GM21526 (cell line): ENCODE data around the gene LCN10.
"Not testable (repeated sequence)": the region's sequence is repeated elsewhere in the genome, so short reads cannot be mapped to it uniquely, and the experiment has no call there.

ENCODE experiments used
- ATAC-seq: cut with Tn5 transposase; IDR thresholded peaks from one replicate; pipeline ENCODE4 v1.9.1; 2021; ENCODE audit warnings: moderate library complexity; ENCODE audit not compliant: unreplicated experiment, low FRiP score

The LCN10 gene

DNA sequence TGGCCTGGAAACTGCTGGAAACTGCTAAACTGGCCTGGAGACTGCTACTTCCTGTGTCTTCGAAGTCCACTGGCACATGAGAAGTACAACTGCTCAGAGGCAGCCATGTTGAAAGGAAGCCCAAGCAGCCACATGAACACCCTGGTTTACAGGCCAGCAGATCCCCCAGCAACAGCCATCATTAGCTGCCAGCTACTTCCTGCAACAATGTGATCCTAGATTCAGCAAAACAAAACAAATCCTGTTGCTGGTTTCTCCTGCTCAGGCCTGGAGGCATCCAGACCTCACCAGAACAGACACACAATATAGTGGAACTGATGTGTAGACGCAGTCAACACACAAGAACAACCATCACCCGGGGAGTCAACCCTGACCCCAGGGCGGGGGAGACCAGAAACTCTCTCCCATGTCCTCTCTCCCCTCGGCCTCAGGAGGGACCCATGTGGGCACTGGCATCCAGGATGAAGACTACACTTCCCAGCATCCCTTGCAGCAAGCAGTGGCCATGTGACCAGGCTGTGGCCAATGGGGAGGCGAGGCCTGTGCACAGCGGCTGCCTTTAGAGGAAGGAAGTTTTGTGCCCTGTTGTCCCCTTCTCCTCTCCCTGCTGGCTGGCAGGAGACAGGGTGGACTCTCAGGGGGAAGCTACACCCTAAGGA lies 30.8 kb upstream of the LCN10 start:
- no peak for ATAC-seq

GRCh38 chr9:136771907-136772415 lies 29.2 kb upstream of the LCN10 start:
- no peak for ATAC-seq

GRCh38 chr9:136769710-136770191 lies 27.0 kb upstream of the LCN10 start:
- no peak for ATAC-seq

GRCh38 chr9:136766410-136767120 lies 23.8 kb upstream of the LCN10 start:
- not testable (repeated sequence) for ATAC-seq

DNA sequence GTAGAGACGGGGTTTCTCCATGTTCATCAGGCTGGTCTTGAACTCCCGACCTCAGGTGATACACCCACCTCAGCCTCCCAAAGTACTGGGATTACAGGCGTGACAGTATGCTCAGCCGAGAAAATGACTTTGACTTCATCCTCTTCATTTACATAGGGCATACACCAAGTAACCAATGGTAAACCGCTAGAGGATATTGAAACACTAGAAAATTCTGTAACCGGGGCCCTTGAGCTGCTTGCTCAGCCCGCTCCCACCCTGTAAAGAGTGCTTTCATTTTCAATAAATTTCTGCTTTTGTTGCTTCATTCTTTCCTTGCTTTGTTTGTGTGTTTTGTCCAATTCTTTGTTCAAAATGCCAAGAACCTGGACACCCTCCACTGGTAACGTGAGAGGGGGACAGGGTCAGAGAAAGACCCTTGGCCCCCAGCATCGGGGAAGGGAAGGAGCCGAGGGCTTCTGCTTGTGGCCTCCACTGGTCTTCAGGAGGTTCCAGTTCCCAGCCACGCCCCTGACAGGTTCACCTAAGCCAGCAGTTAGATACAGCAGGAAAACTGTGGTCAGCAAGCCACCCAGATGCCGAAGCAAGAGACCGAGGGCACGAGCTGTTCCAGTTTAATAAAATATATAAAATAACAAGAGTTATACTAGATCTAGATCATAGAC lies 23.1 kb upstream of the LCN10 start:
- ATAC-seq: peak; percentile 53

DNA sequence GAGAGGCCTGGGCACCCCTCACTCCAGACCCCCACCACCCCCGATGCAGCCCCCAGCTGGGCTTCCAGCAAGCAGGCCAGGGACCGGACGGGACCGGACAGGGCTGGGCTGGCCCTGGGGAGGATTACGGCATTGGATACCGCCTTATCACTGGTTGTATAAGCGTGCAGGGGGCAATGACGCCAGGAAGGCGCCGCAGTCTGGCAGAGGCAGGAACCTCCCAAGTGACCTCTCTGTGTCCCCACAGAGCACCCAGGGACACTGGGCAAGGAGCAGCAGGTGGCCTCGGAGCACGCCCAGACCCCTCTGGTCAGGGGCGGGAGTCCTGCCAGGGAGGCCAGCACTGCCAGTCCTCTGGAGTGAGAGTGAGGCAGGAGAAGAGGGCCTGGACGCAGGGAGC lies 22.3 kb upstream of the LCN10 start:
- no peak for ATAC-seq

GRCh38 chr9:136764301-136764891 lies 21.7 kb upstream of the LCN10 start, which contains the start of gene LCN15:
TSS of gene LCN15 (minus strand) at chr9:136764518. CDS start at chr9:136764488, 30 bp downstream.
- no peak for ATAC-seq

DNA sequence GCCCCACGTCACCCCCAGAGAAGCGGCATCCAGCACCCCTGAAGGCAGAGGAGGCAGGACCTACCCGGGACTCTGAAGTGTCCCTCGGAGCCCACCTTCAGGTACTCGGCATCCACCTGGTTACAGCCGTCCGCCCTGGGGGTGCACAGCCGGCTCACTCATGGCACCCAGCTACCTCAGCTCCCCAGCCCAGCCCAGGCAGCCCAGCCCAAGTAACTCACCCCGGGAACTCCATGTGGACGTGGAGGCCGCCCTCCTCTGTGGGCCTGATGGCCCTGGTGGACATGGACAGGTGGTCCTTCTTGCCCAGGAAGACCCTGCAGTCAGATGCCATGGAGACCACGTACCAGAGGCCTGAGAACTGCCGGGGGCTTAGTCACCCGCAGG lies 20.9 kb upstream of the LCN10 start:
- no peak for ATAC-seq

- no peak for ATAC-seq
Measured at GRCh38 chr9:136762915-136763648, 20.3 kb upstream of the LCN10 start.

GRCh38 chr9:136762221-136762691 lies 19.5 kb upstream of the LCN10 start:
- ATAC-seq: no peak

GRCh38 chr9:136761545-136761981 lies 18.8 kb upstream of the LCN10 start:
- ATAC-seq: no peak

DNA sequence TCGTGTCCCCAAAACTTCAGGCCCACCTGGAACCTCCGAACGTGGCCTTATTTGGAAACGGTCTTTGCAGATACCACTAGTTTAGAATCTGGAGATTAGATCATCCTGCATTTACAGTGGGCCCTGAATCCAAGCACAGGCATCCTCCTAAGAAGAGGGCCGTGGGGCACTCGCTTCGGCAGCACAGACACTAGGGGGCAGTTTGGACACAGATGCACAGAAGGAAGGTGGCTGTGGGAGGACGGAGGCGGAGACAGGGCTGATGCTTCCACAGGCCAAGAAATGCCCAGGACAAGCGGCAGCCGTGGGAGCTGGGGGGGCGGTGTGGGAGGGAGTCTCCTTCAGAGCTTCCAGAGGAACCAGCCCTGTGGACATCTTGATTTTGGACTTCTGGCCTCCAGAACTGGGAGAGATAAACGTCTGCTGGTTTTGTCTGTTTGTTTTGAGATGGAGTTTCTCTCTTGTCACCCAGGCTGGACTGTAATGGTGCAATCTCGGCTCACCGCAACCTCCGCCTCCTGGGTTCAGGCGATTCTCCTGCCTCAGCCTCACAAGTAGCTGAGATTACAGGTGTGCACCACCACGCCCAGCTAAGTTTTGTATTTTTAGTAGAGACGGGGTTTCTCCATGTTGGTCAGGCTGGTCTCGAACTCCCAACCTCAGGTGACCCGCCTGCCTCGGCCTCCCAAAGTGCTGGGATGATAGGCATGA lies 18.2 kb upstream of the LCN10 start:
- not testable (repeated sequence) for ATAC-seq

DNA sequence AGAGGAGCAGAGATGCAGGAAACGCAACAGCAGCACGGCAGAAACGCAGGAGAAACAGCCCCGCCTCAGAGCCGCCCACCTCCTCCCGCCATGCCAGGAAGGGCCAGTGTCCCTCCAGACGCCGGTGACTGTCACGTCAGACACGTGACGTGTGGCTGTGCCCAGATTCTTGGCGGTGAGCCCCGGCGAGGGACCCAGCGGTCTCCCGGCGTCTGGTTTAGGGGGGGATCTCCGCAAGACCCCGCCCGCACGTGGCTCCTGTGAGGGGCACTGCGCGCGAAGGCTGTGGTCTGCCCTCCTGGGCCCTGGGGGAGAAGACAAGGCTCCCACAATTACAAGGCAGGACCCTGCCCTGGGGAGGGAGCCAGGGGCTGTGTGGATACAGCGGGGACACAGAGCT lies 17.7 kb upstream of the LCN10 start:
- no peak for ATAC-seq

DNA sequence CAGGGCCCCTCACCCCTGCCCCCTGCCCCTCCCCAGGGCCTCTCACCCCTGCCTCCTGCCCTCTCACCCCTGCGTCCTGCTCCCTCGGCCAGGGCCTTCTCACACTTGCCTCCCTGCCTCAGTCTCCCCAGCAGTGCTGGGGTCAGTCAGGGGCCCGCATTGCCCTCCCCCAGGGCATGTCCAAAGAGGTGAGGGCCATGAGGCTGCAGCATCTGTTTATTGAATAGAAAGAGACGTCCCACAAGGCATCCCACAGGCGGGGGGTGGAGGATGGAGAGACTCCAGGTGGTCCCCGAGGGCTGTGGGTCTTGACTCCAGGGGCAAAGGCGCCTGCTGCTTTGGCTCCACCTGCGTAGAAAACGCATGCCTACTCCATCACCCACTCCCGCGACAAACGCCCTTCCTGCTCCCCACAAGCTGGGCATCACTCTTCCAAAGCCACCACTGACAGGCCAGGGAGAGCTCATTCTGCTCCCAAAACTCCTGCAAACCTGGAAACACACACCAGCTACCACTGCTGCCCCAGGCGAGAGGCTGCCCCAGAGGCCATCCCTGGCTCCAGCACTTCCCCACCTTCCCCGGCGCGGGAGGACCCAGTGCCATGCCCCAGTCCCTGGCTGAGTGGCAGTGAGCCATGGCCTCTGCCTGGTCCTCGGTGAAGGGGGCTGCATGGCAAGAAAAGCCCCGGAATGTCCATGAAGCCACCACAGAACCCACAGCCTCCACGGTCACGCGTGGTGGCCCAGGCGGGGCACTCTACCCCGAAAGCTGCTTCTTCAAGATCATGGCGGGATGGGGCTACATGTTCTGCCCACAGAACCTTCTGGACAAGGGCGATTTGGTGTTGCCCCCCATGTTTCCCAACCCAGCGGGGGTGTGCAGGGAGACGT lies 16.9 kb upstream of the LCN10 start:
- no peak for ATAC-seq

GRCh38 chr9:136759001-136759400 lies 16.3 kb upstream of the LCN10 start:
- no peak for ATAC-seq

- no peak for ATAC-seq
Measured at GRCh38 chr9:136757751-136758140, 15.0 kb upstream of the LCN10 start.

GRCh38 chr9:136757328-136757727 lies 14.6 kb upstream of the LCN10 start:
- no peak for ATAC-seq

DNA sequence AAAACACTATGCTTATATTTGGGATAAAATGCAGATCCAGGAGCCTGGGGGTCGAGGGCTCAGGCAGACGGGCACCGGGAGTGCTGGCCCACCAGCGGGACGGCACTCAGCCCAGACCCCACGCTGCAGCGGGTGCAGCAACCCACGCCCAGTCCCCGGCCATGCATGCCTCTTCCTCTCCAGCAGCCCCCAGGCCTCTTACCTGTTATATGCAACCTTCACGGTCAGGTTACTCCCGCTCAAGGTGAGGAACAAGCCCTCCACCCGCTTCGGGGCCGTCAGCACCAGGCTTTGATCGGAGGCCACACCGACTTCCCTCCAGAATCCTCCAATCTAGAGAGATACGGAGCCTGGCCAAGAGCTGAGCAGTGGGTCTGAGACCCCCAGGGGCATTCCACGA lies 14.1 kb upstream of the LCN10 start:
- no peak for ATAC-seq

GRCh38 chr9:136756134-136756438 lies 13.3 kb upstream of the LCN10 start:
- ATAC-seq: no peak
